Glomerular visceral epithelial cell (primary cell): ENCODE data around the gene USP3.
A peak's percentile ranks its signal among the peaks of the same experiment; 100 is the strongest.
"Not testable (repeated sequence)": the region's sequence is repeated elsewhere in the genome, so short reads cannot be mapped to it uniquely, and the experiment has no call there.

Experiments used
- DNase-seq: peaks from one replicate; pipeline ENCODE4 v3.0.0-alpha.2; 2016; ENCODE audit errors: extremely low spot score

USP3 gene

DNA sequence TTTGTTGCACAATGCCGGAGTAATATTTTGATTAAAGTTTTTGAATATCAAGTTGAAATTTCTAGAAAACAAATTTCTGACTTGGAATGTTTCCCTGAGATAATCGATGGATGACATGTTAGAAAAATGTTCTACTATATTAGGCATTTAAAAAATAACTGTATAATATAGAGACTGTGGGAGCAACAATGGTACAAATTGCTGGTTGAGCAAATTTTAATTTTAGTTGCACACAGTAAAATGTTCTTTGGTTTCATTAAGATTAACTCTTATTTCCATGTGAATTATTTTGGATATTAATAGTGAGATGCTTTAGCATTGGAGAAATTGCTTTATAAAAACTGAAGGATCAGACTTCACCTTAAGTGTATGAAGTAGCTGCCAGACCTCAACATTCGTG lies 9.3 kb downstream of the USP3 start:
- no peak for DNase-seq

- no peak for DNase-seq
Measured at GRCh38 chr15:63514531-63514943, 10.1 kb downstream of the USP3 start.

GRCh38 chr15:63517202-63517601 lies 12.8 kb downstream of the USP3 start:
- no peak for DNase-seq

DNA sequence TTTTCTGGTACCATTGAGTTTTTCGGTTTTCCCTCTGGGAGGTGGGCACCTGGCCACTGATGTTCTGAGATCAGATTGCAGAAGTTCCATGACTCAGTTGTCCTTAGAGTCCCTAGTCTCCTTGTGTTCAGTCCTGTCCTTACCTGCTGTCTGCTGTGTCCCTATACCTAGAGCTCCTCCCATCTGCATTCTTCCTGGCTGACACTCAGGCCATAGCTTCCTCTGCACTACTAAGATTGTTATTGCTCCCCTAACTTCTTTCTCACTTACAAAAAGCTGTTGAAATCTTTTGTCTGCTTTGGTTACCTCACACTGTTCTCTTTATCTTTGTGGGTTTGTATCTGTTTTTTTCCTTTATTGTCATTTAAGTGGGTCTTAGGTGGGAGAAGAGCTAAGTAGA lies 13.2 kb downstream of the USP3 start:
- peak; percentile 24 for DNase-seq

DNA sequence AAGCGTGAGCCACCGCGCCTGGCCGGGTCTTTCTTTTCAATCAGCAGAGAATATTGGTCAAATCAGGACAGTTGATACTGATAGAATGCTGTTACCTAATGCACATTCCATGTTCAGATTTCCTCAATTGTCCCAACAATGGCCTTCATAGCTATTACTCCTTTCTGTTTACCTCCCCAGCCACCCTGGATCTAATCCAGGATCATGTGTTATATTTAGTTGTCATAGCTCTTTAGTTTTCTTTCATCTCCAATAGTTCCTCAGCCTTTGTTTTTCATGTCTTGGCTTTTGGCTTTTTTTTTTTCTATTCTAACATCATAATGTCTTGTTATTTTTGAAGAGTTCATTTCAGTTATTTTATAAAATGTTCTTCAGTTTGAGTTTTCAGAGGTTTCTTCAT lies 14.6 kb downstream of the USP3 start:
- no peak for DNase-seq

DNA sequence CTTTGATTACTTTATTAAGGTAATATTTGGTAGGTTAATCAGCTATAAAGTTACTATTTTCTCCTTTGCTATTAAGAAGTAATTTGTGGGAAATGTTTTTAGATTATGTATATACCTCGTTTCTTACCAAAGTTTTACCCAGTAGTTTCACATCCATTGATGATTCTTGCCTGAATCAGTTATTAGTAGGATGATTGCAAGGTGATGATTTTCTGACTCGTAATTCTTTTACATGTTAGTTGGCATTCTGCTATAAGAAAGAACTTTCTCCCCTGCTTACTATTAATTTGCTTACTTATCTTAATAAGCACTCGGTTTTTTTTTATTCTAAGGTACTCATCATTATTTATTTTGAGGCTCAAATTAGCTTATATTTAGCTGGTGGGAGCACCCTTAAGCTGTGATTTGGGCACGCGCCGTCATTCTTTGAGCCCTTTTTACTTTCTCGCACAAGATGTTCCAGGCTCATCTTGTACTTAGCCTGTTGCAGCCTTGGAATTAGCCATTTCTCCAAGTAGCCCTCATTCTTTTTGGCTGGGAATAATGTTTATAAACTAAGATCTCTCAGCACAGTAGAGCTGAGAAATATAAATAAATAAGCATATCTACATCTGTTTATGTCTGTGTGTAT lies 15.3 kb downstream of the USP3 start:
- DNase-seq = no peak

DNA sequence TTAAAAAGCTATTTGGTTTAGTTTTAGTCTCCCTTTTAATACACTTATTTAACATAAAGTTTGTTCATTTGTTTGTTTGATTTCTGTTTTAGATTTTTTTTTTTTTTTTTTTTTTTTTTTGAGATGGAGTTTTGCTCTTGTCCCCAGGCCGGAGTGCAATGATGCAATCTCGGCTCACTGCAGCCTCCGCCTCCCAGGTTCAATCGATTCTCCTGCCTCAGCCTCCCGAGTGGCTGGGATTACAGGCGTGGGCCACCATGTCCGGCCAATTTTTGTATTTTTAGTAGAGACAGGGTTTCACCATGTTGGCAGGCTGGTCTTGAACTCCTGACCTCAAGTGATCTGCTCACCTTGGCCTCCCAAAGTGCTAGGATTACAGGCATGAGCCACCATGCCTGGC lies 16.1 kb downstream of the USP3 start:
- DNase-seq = not testable (repeated sequence)

- DNase-seq = no peak
Measured at GRCh38 chr15:63522225-63522578, 17.8 kb downstream of the USP3 start.

DNA sequence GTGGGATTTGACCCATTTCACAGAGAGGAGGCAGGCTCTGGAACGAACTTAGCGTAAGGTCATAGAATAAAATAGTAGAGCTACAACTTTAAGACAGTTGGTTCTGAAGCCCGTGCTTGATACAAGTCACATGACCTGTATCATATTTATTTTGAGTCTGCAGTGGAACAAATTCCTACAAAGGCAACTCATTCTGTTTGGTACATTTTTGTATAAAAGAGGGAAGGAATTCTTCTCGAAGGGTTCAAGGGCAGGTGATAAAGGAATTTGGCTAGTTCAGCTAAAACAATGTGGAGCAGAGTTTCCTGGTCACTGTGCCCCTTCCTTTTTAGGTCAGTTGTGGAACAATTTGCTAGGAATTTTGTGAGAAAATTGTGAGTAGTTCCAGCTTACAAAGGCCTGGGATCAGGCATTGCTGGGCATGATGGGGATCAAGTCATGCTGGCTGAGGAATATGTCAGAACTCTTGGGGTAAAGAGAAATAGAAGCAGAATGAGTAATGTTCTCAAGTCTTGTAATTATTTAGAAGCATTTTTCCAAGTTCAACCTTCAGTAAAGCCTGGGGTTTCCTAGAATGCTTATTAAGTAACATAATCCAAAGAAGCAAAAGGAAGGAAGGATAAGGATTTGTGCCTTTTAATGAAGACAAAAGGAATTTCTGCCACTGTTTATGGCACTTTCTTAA lies 19.1 kb downstream of the USP3 start:
- no peak for DNase-seq

DNA sequence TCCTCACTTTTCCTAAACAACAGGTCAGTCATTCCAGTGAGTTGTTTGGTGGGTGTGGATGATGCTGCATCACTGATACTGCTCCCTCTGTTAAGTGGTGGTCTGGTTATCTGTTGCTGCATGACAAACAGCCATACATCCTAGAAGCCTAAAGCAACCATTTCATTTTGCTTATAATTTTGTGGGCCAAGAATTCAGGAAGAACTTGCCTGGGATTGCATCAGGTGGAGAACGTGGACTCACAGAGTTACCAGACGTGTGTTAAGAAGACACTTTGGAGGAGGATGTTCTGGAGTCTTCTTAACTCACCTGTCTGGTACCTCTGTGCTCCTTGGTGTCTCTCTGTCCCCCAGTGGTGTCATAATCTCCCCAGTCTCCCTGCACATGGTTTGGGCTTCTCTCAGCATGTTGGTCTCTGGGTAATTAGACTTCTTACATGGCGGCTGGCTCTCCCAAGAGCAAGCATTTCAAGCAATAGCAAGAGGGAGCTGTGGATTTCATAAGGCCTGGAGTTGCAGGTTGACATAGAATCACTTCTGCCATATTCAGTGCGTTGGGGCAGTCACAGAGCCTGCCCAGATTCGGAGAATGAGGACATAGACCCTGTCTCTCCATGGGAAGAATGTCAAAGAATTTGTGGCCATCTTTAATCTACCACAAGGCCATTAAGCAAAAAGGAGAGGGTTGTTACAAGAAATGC lies 20.1 kb downstream of the USP3 start:
- no peak for DNase-seq

GRCh38 chr15:63526401-63526800 lies 22.0 kb downstream of the USP3 start:
- no peak for DNase-seq

DNA sequence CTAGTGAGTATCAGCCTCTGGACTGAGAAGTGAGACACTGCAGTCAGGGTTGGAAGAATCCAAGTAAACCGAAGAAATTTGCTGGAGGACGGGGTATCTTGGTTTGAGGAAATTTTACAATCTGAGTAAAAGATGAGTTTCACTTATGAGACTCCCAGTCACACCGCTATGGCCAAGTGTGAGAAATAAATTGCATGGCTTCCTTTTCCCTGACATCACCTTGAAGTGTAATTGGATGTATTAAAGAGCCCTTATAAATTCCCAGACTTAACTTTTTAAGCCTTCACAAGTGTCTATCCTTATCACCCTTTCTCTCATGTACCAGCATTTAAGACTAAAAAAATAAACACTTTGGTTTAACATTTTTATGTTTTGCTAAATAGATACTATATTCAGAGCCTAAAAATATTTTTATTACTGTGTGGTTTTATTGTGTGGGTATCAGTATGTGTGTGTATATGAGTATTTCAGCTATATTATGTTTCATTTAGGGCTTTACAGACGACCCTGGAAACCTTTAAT lies 23.8 kb downstream of the USP3 start:
- no peak for DNase-seq

DNA sequence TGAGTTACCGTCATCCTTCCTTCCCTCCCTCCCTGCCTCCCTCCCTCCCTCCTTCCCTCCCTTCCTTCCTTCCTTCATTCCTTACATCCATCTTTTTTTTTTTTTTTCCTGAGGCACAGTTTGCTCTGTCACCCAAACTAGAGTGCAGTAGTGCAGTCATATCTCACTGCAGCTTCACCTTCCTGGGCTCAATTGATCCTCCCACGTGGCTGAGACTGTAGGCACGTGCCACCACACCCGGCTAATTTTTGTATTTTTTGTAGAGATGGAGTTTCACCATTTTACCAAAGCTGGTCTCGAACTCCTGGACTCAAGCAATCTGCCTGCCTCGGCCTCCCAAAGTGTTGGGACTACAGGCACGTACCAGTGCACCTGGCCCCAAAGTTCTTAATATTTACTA lies 25.8 kb downstream of the USP3 start:
- no peak for DNase-seq

GRCh38 chr15:63530752-63531299 lies 26.4 kb downstream of the USP3 start:
- DNase-seq = no peak

- no peak for DNase-seq
Measured at GRCh38 chr15:63531586-63531985, 27.2 kb downstream of the USP3 start.

DNA sequence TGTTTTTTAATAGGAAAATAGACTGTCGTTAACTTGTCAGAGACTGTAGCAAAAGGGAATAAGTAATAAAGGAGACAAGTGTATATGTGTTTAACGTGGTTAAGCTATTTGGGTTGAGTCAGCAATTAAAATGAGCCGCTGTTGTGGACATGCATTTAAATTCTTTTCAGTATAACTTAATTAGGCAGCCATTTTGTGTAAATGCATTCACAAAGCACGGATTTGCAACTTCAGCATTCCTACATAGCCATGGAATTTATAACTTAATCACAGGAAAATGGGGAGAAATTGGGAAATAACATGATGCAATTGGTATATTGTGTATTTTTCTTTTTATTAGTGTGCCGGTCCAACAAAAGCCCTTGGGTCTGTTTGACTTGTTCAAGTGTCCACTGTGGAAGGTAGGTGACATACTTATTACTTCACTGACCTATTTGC lies 27.9 kb downstream of the USP3 start:
- no peak for DNase-seq

- not testable (repeated sequence) for DNase-seq
Measured at GRCh38 chr15:63534888-63535287, 30.5 kb downstream of the USP3 start.

GRCh38 chr15:63535689-63536088 lies 31.3 kb downstream of the USP3 start:
- DNase-seq = no peak

GRCh38 chr15:63538876-63539275 lies 34.5 kb downstream of the USP3 start:
- DNase-seq = no peak

DNA sequence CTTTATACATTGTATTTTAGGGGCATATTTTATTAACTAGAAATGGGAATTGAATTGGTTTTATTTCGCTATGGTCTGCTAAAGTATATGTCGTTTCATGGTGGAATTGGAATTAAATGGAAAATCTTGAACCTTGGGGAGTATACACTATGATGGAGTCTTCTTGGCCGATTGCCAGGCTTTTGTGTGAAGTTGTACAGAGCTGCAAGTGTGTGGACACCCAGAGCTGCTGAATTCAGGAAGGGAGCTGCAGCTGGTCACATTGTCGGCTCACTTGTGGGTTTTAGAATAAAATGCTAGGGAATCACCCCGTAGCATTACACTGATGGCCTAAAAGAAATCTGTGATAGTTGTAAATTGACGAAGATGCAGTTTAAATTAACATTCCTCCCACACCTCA lies 35.1 kb downstream of the USP3 start:
- no peak for DNase-seq

DNA sequence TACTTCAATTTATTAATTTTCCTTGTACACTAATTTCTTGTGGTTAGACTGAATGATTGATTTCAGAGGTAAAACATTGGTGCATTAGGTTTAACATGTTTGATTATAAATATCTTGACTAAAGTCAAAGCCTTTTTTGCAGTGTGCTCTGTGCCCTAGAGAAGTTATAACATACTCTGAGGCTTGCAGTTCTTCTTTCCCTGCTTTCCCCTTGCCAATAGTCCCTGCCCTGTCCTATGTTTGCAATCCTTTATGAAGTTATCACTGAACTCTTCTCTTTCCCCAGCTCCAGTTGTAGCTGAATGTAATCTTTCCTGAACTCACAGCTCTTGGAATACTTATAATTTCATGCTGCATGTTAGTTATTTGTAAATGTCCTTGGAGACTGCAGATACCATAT lies 35.6 kb downstream of the USP3 start:
- DNase-seq = no peak

DNA sequence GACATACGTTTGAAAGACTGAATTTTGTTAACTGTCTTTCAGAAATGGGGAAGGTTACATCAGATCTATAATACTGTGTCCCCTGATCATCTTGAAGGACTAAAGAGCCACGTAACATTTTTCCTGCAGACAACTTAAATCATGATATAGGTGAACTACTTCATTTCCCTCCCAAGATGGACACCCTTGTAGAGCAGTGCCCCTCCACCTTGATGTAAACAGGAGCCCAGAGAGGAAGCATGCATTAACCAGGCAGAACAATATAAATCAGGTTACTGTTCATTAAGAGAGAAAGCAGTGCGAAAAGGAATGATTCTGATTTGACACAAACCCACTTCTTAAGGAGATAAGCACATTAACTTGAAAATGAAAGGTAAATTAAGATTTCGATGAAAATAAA lies 36.1 kb downstream of the USP3 start:
- no peak for DNase-seq
